Measurements from ENCODE around the gene DAND5. TPM values are rescaled to one million over a fixed set of nuclear protein-coding genes. Genes with fewer than 3 reads are reported as not detected.
A peak's percentile ranks its signal among the peaks of the same experiment; 100 is the strongest.

The DAND5 gene
- total RNA-seq, 1 experiment from 2014 or later: 0.21 TPM

DNA sequence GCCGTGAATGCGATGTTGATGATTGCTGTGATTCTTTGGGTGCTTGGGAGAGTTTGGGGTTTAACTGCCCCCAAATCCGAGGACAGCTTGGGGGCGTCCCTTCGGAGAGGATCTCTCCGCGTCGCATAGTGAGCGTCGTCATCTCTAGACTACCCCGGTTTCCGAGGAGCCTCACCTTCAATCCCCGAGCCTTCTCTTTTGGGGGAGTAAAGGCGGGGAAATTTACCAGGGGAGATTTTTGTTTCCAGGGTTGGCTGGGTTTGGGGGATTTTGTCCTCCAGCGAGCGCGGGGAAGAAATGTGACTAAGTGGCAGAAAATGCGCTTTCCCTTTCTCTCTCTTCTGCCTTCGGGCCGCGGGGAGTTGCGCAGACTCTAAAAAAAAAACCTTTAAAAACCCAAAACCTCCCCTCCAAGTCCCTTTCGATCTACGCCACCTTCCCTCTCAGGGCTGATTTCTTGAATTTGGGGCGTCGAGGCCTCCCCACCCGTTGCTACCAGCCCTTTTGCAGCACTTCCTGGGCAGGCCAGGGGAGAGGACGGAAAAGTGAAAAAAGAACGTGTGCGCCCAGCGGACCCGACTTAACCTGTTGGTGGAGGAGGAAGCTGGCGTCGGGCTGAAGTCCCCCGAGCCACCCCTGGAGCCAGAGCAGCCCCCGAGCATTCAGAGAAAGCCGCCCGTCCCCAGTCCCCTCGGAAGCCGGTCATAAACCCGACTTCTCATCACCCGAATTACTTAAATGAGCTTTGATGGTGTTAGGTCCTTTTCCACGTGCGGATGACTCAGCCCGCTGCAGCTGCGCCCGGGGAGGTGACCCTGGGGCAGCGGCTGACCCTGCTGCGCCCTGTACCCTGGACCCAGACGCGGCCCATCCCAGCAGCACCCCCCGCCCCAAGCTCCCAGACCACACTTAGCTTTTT is 43.6 kb downstream of the DAND5 start:
- DNase-seq: no peak
- peaks cover 5% of the 10 kb centered on the region for H3K36me3 Mint-ChIP-seq (ENCODE audit: insufficient read depth, unreplicated experiment)
- CTCF ChIA-PET: interaction anchor here (0.7 to 1.7 kb wide), 4 partner anchors 8 to 81 kb away, joined by 3 to 5 read pairs (median 3); no protein-coding TSS in a partner anchor
- no peaks in the 10 kb centered on the region for H3K9me3 Mint-ChIP-seq (ENCODE audit: low read depth, unreplicated experiment)
- no peaks in the 10 kb centered on the region for H3K27me3 Mint-ChIP-seq (ENCODE audit: unreplicated experiment)
- BruUV-seq (replicated peaks): no TSS peak
- H3K27ac Mint-ChIP-seq (ENCODE audit: unreplicated experiment): peak overlapping the region; percentile 49
- intact Hi-C loops (cut with micrococcal nuclease; ENCODE audit: unreplicated experiment): no loop called here
- no peak for TF ChIP-seq CTCF (IDR thresholded peaks at IDR 0.05; ENCODE audit: unreplicated experiment)
- H3K4me1 Mint-ChIP-seq (ENCODE audit: low read depth, unreplicated experiment): no peaks in the 10 kb centered on the region
- peak overlapping the region; percentile 25 for H3K4me3 Mint-ChIP-seq (ENCODE audit: low read depth, unreplicated experiment)

DNA sequence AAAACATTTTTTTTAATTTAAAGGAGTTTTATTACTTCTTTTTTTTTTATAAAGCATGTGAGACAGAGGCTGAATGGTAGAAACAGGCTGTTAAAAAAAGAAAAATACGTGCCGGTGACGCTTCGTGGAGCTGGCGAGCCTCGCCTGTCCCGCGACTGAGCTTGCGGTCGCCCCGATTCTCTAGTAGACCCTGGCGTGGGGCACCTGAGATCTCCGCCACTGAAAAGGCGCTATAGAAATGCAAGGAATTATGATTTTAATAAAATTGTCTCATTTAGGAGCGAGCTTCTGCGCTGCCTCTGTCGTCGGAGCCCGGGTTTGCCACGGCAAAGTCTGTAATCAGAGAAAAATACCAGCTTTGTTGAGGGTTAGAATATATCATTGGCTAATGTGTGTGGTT is 44.3 kb downstream of the DAND5 start:
- TF ChIP-seq CTCF (IDR thresholded peaks at IDR 0.05; ENCODE audit: unreplicated experiment): no peak
- CTCF ChIA-PET: interaction anchor here (0.7 to 1.7 kb wide), 4 partner anchors 9 to 80 kb away, joined by 3 to 5 read pairs (median 3); no protein-coding TSS in a partner anchor
- Mint-ChIP-seq H3K36me3 (ENCODE audit: insufficient read depth, unreplicated experiment) (peaks cover 5% of the 10 kb centered on the region), H3K27ac (ENCODE audit: unreplicated experiment) (no peak overlapping the region), H3K4me1 (ENCODE audit: low read depth, unreplicated experiment) (no peaks in the 10 kb centered on the region), H3K4me3 (ENCODE audit: low read depth, unreplicated experiment) (peak overlapping the region; percentile 25), H3K9me3 (ENCODE audit: low read depth, unreplicated experiment) (no peaks in the 10 kb centered on the region), H3K27me3 (ENCODE audit: unreplicated experiment) (no peaks in the 10 kb centered on the region)
- no TSS peak for BruUV-seq (replicated peaks)
- no peak for DNase-seq
- intact Hi-C loops (cut with micrococcal nuclease; ENCODE audit: unreplicated experiment): no loop called here

- CTCF ChIA-PET: interaction anchor here (1.2 to 1.7 kb wide), 2 partner anchors 9 to 47 kb away, joined by 3 to 5 read pairs; no protein-coding TSS in a partner anchor
- Mint-ChIP-seq H3K9me3 (ENCODE audit: low read depth, unreplicated experiment) (no peaks in the 10 kb centered on the region), H3K4me1 (ENCODE audit: low read depth, unreplicated experiment) (no peaks in the 10 kb centered on the region), H3K36me3 (ENCODE audit: insufficient read depth, unreplicated experiment) (peaks cover 5% of the 10 kb centered on the region), H3K27ac (ENCODE audit: unreplicated experiment) (no peak overlapping the region), H3K27me3 (ENCODE audit: unreplicated experiment) (no peaks in the 10 kb centered on the region), H3K4me3 (ENCODE audit: low read depth, unreplicated experiment) (no peak overlapping the region)
- intact Hi-C loops (cut with micrococcal nuclease; ENCODE audit: unreplicated experiment): no loop called here
- no peak for DNase-seq
- BruUV-seq (replicated peaks): no TSS peak
- TF ChIP-seq CTCF (IDR thresholded peaks at IDR 0.05; ENCODE audit: unreplicated experiment): no peak
Observed at GRCh38 chr19:13014101-13014920, 44.9 kb downstream of the DAND5 start.

- no peak overlapping the region for H3K4me3 Mint-ChIP-seq (ENCODE audit: low read depth, unreplicated experiment)
- peaks cover 5% of the 10 kb centered on the region for H3K36me3 Mint-ChIP-seq (ENCODE audit: insufficient read depth, unreplicated experiment)
- intact Hi-C loops (cut with micrococcal nuclease; ENCODE audit: unreplicated experiment): no loop called here
- no peaks in the 10 kb centered on the region for H3K4me1 Mint-ChIP-seq (ENCODE audit: low read depth, unreplicated experiment)
- CTCF ChIA-PET: no interaction called here
- no peak for DNase-seq
- H3K9me3 Mint-ChIP-seq (ENCODE audit: low read depth, unreplicated experiment): no peaks in the 10 kb centered on the region
- H3K27ac Mint-ChIP-seq (ENCODE audit: unreplicated experiment): no peak overlapping the region
- TF ChIP-seq CTCF (IDR thresholded peaks at IDR 0.05; ENCODE audit: unreplicated experiment): no peak
- no peaks in the 10 kb centered on the region for H3K27me3 Mint-ChIP-seq (ENCODE audit: unreplicated experiment)
- BruUV-seq (replicated peaks): no TSS peak
Observed at GRCh38 chr19:13014921-13015280, 45.5 kb downstream of the DAND5 start.

Measured in Calu3 (cell line).